GM19324 (cell line): ENCODE measurements around the gene TM4SF20.
A peak's percentile ranks its signal among the peaks of the same experiment; 100 is the strongest.

Source experiments
- ATAC-seq: cut with Tn5 transposase; IDR thresholded peaks from one replicate; pipeline ENCODE4 v1.9.1; 2021; ENCODE audit warnings: mild to moderate bottlenecking, moderate library complexity; ENCODE audit not compliant: unreplicated experiment, low FRiP score

Gene TM4SF20, protein sequence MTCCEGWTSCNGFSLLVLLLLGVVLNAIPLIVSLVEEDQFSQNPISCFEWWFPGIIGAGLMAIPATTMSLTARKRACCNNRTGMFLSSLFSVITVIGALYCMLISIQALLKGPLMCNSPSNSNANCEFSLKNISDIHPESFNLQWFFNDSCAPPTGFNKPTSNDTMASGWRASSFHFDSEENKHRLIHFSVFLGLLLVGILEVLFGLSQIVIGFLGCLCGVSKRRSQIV

DNA sequence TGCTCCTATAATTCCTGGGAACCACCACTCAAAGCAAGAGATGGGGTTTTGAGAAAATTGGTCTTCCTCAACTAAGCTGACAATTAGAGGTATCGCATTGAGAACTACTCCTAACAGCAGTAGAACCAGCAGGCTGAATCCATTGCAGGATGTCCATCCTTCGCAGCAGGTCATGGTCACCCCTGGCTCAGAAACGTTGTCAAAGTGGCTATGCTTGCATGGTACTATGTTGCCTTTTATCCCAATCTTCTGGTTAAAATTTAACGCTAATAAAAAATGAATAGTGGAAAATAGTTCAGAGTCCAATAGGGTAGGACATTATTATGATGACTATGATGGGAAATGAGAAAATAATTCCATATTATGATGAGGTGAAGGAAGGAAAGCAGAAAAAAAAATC lies at the start of gene TM4SF20:
TSS of gene TM4SF20 (minus strand) at position 212 of the 400 bp plus-strand sequence. CDS start at position 174, 38 bp downstream.
- no peak for ATAC-seq

DNA sequence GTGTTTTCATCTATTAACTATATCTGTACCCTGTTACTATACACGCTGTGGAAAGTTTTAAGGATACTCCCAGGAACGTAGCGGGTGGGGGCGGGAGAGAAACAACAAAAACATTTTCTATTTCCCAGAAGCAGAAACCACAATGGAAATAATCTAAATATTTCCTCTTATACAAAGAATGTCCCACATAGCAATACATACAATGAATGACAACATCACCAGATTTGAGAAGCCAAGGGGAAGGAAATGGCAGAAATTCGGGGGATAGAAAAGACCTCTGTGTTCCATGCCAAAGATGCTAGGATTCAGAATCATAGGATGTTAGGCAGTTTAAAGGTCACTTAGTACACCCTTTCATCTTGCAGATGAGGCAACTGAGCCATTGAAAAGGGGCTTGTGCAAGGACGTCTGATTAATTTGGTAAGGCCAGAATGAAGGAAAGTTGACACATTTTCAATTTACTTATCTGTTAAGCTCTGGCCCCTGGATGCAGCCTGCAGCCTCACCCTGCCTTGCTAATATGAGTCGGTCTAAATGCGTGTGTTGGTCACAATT lies 49.7 kb upstream of the TM4SF20 start:
- no peak for ATAC-seq

DNA sequence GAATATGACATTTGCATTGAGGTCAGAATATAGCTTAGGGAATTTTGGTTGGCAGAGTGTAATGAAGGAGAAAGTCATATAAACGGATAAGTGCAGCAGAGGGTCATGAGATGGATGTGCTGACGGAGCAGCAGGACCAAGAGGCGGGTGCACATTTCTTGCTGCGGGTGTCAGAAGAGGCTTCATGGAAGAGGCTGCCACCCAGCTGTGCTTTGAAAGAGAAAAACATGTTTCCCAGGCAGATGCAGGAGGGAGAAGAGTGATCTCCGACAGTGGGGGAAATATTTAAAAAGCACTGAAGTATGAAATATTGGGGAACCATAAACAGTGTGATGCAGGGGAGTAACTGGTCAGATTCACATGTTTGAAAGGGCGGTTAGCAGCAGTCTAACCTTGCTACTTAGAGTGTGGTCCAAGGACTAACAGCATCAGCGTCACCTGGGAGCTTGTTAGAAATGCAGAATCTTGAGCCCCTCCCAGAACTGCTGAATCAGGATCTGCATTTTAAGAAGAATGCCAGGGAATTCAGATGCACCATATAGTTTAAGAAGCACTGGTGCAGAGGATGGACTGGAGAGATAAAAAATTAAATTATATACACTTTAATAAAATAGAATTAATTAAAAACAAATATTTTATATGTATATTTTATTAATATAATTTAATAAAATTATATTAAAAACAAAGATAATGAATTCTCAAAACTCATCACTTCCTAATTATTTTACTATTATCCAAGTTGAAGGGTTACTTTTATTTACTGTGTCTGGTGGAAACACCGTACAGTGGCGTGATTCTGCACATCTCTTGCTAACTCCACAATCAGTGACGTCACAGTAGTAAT lies 44.8 kb upstream of the TM4SF20 start:
- no peak for ATAC-seq

DNA sequence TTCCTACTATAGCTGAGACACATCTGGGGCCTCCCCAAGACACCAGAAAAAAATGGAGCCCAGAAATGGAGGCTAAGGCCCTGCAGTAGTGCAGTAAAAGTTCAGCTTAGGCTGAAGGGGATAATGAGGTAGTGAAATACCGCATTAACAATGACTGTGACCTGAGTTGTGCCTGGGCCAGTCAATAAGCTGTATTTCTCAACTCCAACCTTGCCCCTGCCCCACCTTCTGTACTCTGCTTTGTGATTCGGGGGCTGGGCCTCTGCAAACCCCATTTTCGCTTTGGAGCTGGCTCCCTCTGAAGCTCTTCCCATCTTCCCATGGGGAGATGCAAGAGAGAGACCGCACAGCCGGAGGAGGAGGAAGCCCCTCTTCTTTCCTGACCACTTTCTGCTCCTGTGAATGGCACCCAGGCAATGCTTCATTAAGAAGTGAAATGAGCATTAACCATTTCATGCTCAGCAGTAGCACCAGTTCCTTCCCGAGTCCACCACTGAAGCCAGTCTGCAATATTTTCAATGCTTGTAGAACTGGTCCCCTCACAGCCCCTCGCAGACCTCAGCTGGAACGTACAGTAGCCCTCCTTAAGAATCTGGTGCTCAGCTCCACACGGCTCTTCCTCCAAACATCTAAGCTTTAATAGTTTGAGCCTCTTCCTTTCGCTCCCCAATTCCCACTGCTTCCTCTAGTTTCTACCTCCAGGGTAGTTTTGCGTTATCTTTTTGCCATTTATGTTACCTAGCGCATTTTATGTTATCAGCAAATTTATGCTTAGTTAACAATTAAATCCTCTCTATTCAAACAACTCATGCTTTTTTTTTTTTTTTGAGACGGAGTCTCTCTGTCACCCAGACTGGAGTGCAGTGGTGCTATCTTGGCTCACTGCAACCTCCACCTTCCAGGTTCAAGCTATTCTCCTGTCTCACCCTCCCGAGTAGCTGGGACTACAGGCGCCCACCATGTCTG lies 41.3 kb upstream of the TM4SF20 start:
- no peak for ATAC-seq

DNA sequence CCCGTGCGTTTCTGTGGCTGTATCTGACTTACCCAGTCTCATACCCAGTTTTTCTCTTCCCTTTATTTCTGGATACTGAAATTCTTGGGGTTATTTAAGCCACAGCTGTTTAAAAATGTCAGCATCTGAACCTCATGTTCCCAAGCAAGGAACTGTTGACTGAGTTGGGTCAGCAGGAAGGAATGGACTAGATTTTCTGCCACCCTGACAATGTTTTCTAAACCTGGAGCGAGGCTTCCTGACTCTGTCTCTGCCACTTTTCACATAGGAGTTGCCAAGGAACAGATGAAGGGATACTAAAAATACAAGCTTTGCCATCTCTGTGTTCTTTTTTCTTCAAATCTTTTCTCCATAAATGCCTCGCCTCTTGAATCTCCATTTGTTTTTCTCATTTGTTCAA lies 37.6 kb upstream of the TM4SF20 start:
- no peak for ATAC-seq

DNA sequence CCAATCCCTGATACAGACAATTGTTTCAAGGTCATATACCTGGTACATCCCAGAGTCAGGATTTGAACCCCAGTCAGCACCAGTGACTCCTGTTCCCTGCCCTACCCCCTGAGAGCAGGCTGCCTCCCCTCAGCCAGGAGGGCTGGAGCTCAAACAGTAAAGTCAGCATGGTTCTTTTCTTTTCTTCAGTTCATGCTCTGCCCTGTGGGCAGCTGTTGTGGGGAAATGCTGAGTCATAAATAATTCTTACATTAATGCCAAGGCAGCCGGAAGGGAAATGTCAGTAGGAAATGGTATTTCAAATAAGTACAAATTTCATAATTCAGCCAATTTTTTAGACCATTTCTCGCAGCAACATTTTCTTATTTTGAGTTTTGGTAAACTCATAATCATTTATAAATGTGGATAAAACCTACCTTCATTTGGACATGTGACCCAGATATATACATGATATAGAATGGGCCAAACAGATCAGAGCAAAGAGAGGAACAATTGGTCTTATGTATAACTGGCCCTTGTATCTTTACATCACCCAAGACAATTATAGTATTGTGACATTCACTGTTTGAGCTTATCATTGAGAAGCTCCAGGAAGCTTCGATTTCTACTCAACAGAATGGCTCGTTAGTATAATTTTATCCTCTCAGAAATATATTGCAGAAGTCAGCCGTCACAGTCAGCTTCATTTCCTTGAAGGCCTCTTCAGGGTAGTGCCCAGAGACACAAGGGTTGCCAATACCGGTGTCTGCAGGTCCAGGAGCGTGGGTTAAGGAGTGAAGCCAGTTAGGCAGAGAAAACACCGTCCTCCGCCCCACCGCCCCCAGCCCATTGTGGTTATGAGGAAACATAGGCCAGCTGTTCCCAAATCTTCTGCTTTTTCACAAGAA lies 36.7 kb upstream of the TM4SF20 start:
- ATAC-seq, result no peak

DNA sequence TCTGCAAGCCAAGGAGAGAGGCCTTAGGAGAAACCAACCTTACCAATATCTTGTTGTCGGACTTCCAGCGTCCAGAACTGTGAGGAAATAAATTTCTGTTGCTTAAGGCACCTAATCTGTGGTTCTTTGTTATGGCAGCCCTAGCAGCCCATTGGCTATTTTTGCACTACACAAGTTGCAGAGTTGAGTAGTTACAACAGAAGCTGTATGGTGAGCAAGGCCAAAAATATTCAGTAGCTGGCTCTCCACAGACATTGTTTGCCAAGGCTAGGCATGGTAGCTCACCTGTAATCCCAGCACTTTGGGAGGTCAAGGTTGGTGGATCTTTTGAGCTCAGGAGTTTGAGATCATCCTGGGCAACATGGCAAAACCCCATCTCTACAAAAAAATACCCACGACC lies 35.7 kb upstream of the TM4SF20 start:
- no peak for ATAC-seq

DNA sequence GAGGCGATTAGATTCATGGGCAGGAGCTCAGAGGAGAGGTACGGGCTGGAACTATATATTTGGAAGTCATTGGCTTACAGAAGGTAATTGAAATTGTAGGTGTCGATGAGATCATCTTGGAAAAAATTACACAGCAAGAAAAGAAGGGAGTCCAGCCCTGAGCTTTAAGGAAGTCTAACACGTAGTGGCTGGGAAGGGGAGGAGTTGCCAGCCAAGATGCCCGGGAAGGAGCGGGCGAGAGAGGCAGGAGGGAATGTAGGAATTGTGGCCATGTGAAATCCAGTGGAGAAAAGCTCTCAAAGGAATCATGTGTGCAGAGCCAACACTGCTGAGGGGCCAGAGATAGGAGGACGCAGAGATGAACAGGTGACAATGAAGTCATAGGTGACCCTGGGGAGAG lies 34.3 kb upstream of the TM4SF20 start:
- ATAC-seq, result no peak

DNA sequence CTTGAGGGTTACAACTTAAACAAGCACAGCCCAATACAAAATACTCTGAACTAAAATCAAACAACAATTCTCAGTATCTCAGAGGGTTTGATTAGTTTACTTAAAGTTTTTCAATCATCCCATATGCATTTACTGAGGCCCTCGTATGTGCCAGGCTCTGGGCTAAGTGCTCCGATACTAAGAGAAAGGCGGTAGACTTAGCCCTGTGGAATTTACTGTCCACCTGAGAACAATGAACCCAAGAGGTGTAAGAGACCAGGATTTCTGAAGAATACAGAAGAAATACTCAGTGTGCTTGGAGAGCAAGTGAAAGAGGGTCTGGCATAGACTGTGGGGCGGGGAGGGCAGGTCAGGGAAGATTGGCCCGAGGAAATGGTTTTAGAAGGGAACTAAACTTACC lies 33.8 kb upstream of the TM4SF20 start:
- no peak for ATAC-seq

DNA sequence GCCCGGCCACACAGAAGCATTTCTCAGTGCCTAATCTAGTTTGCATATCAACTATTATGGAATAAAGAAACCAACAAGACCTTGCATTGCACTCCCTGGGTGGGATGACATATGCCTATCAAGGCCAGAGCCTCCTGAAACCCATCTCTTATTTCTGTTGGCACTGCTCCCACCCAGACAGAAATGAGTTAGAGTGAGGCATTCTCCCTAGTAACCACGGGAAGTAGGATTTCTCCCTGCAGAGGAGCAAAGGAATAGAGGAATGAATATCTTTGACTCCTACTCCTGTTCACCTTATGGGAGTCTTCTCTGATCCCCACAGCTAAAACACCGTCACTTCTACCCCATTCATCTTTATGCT lies 32.9 kb upstream of the TM4SF20 start:
- ATAC-seq, result no peak

DNA sequence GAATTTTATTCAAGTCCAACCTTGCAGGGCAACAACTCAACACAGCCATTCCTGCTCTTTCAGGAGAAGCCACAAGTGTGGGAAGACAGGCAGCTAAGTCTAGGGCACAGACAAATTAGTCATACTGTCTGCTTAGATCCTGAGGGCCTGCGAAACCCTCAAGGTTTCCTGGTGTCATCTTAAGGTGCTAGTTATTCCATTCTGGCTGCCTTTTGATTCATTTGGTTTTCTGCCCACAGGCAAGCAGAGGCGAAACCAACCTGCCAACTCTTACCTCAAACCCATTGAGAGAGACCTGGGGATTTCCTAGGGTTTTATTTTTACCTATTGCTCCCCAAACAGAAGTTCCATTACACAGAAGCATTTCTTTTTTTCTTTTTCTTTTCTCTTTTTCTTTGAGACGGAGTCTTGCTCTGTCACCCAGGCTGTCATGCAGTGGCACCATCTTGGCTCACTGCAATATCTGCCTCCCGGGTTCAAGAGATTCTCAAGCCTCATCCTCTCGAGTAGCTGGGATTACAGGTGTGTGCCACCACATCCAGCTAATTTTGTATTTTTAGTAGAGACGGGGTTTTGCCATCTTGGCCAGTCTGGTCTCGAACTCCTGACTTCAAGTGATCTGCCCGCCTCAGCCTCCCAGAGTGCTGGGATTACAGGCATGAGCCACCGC lies 32.3 kb upstream of the TM4SF20 start:
- ATAC-seq, result peak; percentile 78

DNA sequence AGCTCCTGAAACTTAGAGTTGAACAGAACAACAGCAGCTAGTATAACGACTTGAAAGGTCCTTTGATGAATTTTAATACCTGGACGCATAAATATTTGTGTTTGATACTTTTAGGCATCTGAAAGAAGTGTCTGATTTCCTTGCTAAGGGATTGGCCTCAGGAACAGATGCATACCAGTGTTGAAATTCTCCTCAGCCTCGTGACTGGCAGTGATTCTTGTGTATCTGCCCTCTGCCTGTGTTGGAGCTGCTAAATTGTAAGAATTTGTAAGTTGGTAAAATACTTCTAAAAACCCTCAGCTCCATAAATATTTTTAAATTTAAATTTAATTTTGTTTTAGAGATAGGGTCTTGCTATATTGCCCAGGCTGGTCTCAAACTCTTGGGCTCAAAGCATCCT lies 31.1 kb upstream of the TM4SF20 start:
- no peak for ATAC-seq

DNA sequence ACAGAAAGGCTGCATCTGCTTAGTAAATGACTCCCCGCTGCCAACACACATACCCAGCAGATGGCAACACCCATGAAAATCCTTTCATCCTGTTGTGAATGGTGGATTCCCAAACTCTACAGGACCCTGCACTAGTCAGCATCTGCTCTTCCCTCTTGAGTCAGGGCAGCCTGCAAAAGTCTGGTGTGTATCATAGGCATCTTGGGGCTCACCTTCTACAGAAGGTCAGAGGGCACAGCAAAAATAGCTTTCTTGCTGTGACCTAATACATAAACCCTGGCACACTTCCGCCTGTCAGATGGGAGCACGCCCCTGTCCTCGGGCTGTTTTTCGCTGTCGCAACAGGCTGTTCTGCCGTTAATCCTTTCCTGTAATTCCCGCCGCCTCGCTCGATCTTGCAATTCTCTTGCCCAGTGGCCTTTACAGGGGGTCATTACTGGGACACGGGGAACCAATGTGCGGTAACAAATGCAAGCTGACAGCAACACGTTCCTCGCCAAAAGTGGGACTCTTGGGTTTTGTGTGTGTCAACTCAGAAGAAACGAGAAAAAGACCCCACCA lies 28.6 kb upstream of the TM4SF20 start:
- ATAC-seq, result no peak

DNA sequence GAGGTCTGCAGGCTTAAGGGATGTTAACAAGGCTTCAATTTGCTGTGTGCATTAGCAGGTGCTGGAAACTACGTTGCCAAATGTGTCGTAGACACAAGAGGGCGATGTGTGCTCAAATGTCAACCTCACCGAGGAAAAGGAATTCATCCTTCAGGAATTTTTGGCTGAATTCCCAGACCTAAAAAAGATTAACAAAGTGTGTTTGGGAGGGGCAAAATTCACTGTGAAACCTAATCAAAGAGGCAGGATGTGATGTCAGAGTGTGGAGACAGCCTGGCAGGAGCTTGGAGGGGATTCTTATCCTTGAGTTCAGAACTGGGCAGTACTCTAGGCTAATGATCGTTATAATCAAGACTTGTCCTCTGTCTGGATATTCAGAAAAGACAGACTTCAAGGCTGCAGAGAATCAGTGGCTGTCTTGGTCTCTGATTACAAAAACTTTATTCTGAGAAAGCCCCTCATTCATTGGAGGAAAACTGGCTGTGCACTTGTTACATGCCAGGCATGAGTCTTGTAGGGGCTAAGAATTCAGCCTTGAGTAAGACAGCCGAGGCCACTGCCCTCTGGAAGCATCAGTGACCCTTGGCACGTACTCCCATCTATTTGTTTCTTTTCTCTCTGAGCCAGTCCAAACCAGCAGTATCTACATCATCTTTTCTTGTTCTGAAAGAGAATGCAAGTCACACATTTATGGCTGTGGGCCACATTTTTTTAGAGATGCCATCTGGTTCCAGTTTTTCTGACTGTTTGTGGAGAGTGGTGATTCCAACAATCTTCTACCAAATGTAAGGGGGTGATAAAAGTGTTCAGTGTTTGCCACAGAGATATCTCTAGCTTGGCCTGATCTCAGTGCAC lies 27.3 kb upstream of the TM4SF20 start:
- no peak for ATAC-seq

DNA sequence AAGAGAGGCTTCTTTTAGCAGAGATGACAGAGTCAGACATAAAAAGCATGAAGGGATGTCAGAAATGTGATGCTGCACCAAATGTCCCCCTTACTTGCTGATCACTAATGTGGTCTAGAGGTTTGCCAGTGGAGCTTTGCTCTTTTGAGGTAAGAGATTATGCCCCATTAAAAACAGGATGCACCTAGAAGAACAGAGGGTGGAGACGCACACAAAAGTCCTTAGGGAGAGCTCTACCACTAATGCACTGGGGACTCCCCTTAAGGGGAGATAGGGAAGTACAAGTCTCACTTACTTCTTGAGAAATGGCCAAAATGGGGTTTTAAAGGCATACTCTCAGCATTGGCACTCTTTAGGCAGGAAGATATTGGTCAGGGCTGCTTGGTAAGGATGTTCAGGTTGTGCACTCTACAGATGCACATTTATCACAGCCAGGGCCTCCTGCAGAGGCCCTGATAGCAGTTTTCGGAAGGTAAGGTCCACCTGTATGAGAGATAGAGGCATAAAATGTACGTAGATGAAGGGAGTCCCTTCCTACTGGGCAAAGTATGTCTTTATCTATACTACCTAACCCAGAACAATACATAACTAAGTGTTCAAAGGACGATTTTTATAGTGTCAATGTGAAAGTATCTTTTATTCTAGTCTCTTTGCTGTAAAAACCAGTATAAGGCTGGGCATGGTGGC lies 25.6 kb upstream of the TM4SF20 start:
- no peak for ATAC-seq

DNA sequence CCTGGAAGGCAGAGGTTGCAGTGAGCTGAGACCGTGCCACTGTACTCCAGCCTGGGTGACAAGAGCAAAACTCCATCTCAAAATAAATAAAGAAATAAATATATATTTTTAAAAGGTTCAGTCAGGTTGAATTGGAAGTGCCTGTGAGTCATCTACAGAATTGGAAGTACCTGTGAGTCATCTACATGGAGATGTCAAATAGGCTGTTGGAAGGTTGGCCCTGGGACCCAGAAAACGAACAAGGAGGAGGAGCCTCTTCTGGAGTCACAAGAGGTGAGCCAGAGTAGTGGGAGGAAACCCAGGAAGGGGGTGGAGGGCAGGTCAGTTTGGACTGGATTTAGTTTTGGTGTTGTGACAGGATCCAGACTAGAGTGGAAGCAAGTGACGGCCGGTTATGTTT lies 23.9 kb upstream of the TM4SF20 start:
- no peak for ATAC-seq

DNA sequence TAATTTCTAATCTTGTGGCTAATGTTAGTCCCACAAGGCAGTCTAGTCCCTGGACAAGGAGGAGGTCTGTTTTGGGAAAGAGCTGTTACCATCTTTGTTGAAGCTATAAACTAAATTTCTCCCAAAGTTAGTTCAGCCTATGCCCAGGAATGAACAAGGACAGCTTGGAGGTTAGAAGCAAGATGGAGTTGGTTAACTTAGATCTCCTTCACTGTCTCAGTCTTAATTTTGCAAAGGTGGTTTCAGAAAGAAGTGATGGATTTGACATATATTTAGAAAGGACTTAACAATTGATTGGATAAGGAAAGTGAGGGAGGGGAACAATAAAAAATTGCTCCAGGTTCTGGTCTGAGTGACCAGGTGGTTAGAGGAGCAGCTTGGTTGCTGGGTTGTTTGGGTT lies 23.2 kb upstream of the TM4SF20 start:
- ATAC-seq, result no peak
